ENCODE data around the gene ETS1.

- TF ChIP-seq EZH2 (IDR thresholded peaks at IDR 0.05) (no peak), POLR2AphosphoS5 (IDR thresholded peaks at IDR 0.05; ENCODE audit: borderline replicate concordance, low read depth, low read length) (no peak)
These were observed 5.1 kb upstream of the ETS1 start for GRCh38 chr11:128592454-128592853.

Measured in SK-N-MC (cell line).